ENCODE results near the gene KPNA6. TPM values are rescaled to one million over a fixed set of nuclear protein-coding genes. Genes with fewer than 3 reads are reported as not detected.

The KPNA6 gene
- total RNA-seq, 1 experiment from 2014 or later: 79.9 TPM

- CTCF ChIA-PET: no interaction called here
- H3K27ac ChIP-seq (ENCODE audit: low read depth, low read length): no peak overlapping the region
- no TSS peak for BruUV-seq (replicated peaks)
These were observed 74.2 kb downstream of the KPNA6 start for GRCh38 chr1:32182060-32182459.

GRCh38 chr1:32184650-32185049, 76.8 kb downstream of the KPNA6 start:
- Histone ChIP-seq H3K9ac (ENCODE audit: low read length) (no peak overlapping the region), H3K9me3 (ENCODE audit: control insufficient read depth in 1 of 2, insufficient read depth in 1 of 2, low read depth in 1 of 2, low read length in 2 of 2) (no peaks in the 10 kb centered on the region), H3K27ac (ENCODE audit: low read depth, low read length) (no peak overlapping the region), H4K20me1 (ENCODE audit: insufficient read depth) (peaks cover 15% of the 10 kb centered on the region; the same call in 1 of the 2 replicates), H2AFZ (ENCODE audit: low read depth, low read length, poor library complexity, severe bottlenecking) (no peak overlapping the region), H3K36me3 (ENCODE audit: control insufficient read depth in 1 of 2, insufficient read depth in 2 of 2, low read length in 2 of 2) (peaks cover 55 to 73% of the 10 kb centered on the region in 2 experiments), H3K9me2 (ENCODE audit: insufficient read depth) (no peaks in the 10 kb centered on the region), H3K79me2 (ENCODE audit: insufficient read depth, low read length) (peaks cover 86% of the 10 kb centered on the region), H3K4me2 (ENCODE audit: low read length) (no peak overlapping the region), H3K4me3 (replicated peaks in 1 of 2; ENCODE audit: low read depth in 1 of 2, low read length in 2 of 2) (no peak overlapping the region), H3K27me3 (ENCODE audit: insufficient read depth, low read length) (no peaks in the 10 kb centered on the region), H3K4me1 (ENCODE audit: control insufficient read depth in 1 of 2, insufficient read depth in 2 of 2, low read length in 2 of 2) (peaks cover 9 to 21% of the 10 kb centered on the region in 2 experiments)
- ATAC-seq: no peak
- TF ChIP-seq REST (IDR thresholded peaks at IDR 0.05; ENCODE audit: low read depth) (no peak), EZH2phosphoT487 (IDR thresholded peaks at IDR 0.05; ENCODE audit: borderline replicate concordance) (no peak), CBX3 (IDR thresholded peaks at IDR 0.05; ENCODE audit: low read depth) (no peak), RAD21 (IDR thresholded peaks at IDR 0.05; ENCODE audit: low read depth) (no peak), FOSL1 (IDR thresholded peaks at IDR 0.05; ENCODE audit: low read depth) (no peak), YY1 (IDR thresholded peaks at IDR 0.05; ENCODE audit: extremely low read depth, insufficient replicate concordance, low read depth, low read length) (no peak), MAX (IDR thresholded peaks at IDR 0.05) (no peak), ZNF274 (IDR thresholded peaks at IDR 0.05; ENCODE audit: low read depth, low read length) (no peak), ZFX (IDR thresholded peaks at IDR 0.05) (no peak), CEBPB (IDR thresholded peaks at IDR 0.05; ENCODE audit: low read depth) (no peak), JUND (IDR thresholded peaks at IDR 0.05) (no peak)
- CTCF ChIA-PET: no interaction called here
- no TSS peak for BruUV-seq (replicated peaks)
- intact Hi-C loops (cut with micrococcal nuclease): no loop called here
- POLR2A ChIA-PET: interaction anchor here (0.6 kb wide), 1 partner anchor 192 kb away, joined by 3 read pairs; no protein-coding TSS in a partner anchor
- RAD21 ChIA-PET (ENCODE audit: low non-redundant PET in 1 of 2, low total read pairs in 2 of 2, uncharacterized antibody in 2 of 2, unreplicated experiment in 2 of 2): no interaction called here
- DNase-seq (ENCODE audit: low read depth, low spot score): no peak

More at GRCh38 chr1:32182060-32182459, 74.2 kb downstream of the KPNA6 start:
- Histone ChIP-seq H3K4me3 (replicated peaks in 1 of 2; ENCODE audit: low read depth in 1 of 2, low read length in 2 of 2) (no peak overlapping the region), H3K9me3 (ENCODE audit: control insufficient read depth in 1 of 2, insufficient read depth in 1 of 2, low read depth in 1 of 2, low read length in 2 of 2) (no peaks in the 10 kb centered on the region), H3K79me2 (ENCODE audit: insufficient read depth, low read length) (peaks cover 65% of the 10 kb centered on the region), H3K4me2 (ENCODE audit: low read length) (no peak overlapping the region), H4K20me1 (ENCODE audit: insufficient read depth) (peaks cover 15% of the 10 kb centered on the region; the same call in 1 of the 2 replicates), H3K9me2 (ENCODE audit: insufficient read depth) (no peaks in the 10 kb centered on the region), H3K9ac (ENCODE audit: low read length) (no peak overlapping the region), H3K27me3 (ENCODE audit: insufficient read depth, low read length) (no peaks in the 10 kb centered on the region), H2AFZ (ENCODE audit: low read depth, low read length, poor library complexity, severe bottlenecking) (no peak overlapping the region), H3K36me3 (ENCODE audit: control insufficient read depth in 1 of 2, insufficient read depth in 2 of 2, low read length in 2 of 2) (peaks cover 32 to 50% of the 10 kb centered on the region in 2 experiments), H3K4me1 (ENCODE audit: control insufficient read depth in 1 of 2, insufficient read depth in 2 of 2, low read length in 2 of 2) (peaks cover 15 to 32% of the 10 kb centered on the region in 2 experiments)
- no peak for DNase-seq (ENCODE audit: low read depth, low spot score)
- ChIA-PET RAD21 (ENCODE audit: low non-redundant PET in 1 of 2, low total read pairs in 2 of 2, uncharacterized antibody in 2 of 2, unreplicated experiment in 2 of 2) (no interaction called here), POLR2A (no interaction called here)
- intact Hi-C loops (cut with micrococcal nuclease): no loop called here
- TF ChIP-seq FOSL1 (IDR thresholded peaks at IDR 0.05; ENCODE audit: low read depth) (no peak), POLR2A (IDR thresholded peaks at IDR 0.05; ENCODE audit: borderline replicate concordance, extremely low read depth, insufficient read depth, insufficient read length) (no peak), CEBPB (IDR thresholded peaks at IDR 0.05; ENCODE audit: low read depth) (no peak), JUND (IDR thresholded peaks at IDR 0.05) (no peak), YY1 (IDR thresholded peaks at IDR 0.05; ENCODE audit: extremely low read depth, insufficient replicate concordance, low read depth, low read length) (no peak), EGR1 (IDR thresholded peaks at IDR 0.05; ENCODE audit: low read depth) (no peak), SIN3A (IDR thresholded peaks at IDR 0.05; ENCODE audit: low read depth) (no peak), ZNF274 (IDR thresholded peaks at IDR 0.05; ENCODE audit: low read depth, low read length) (no peak), SP1 (IDR thresholded peaks at IDR 0.05; ENCODE audit: low read depth) (no peak)
- ATAC-seq: no peak
